ENCODE measurements around the gene NKAPL.

NKAPL gene

GRCh38 chr6:28266563-28266961 is 7.5 kb downstream of the NKAPL start:
- Histone ChIP-seq H3K36me3 (ENCODE audit: control insufficient read depth, insufficient read depth, low read length) (no peaks in the 10 kb centered on the region), H3K4me3 (replicated peaks; ENCODE audit: low read depth, low read length) (peak overlapping the region; percentile 73), H3K27me3 (replicated peaks; ENCODE audit: control insufficient read depth, insufficient read depth, low read length) (no peaks in the 10 kb centered on the region)
- DNase-seq (ENCODE audit: extremely low read depth, insufficient read length) = no peak
- TF ChIP-seq CTCF (IDR thresholded peaks at IDR 0.05; ENCODE audit: insufficient read depth, low read length, poor library complexity, severe bottlenecking) = no peak

- Histone ChIP-seq H3K36me3 (ENCODE audit: control insufficient read depth, insufficient read depth, low read length) (peaks cover under 1% of the 10 kb centered on the region; the same call in 1 of the 2 replicates), H3K27me3 (replicated peaks; ENCODE audit: control insufficient read depth, insufficient read depth, low read length) (no peaks in the 10 kb centered on the region), H3K4me3 (replicated peaks; ENCODE audit: low read depth, low read length) (peak within 1 kb of the TSS; percentile 73)
- DNase-seq (ENCODE audit: extremely low read depth, insufficient read length) = peak; percentile 87
- no peak for TF ChIP-seq CTCF (IDR thresholded peaks at IDR 0.05; ENCODE audit: insufficient read depth, low read length, poor library complexity, severe bottlenecking)
These were observed 8.0 kb downstream of the NKAPL start, which contains the start of gene ZSCAN26 for GRCh38 chr6:28266962-28267694. Gene ZSCAN26 (plus strand): TSS chr6:28267143. CDS start chr6:28271920, 4,777 bp downstream.

- Histone ChIP-seq H3K36me3 (ENCODE audit: control insufficient read depth, insufficient read depth, low read length) (peaks cover 3% of the 10 kb centered on the region; the same call in 1 of the 2 replicates), H3K4me3 (replicated peaks; ENCODE audit: low read depth, low read length) (peak overlapping the region; percentile 73), H3K27me3 (replicated peaks; ENCODE audit: control insufficient read depth, insufficient read depth, low read length) (no peaks in the 10 kb centered on the region)
- no peak for TF ChIP-seq CTCF (IDR thresholded peaks at IDR 0.05; ENCODE audit: insufficient read depth, low read length, poor library complexity, severe bottlenecking)
- DNase-seq (ENCODE audit: extremely low read depth, insufficient read length) = no peak
These were observed 8.6 kb downstream of the NKAPL start for GRCh38 chr6:28267695-28268059.

- peaks cover 3% of the 10 kb centered on the region; the same call in 1 of the 2 replicates for H3K36me3 ChIP-seq (ENCODE audit: control insufficient read depth, insufficient read depth, low read length)
- no peak overlapping the region for H3K4me3 ChIP-seq (replicated peaks; ENCODE audit: low read depth, low read length)
- TF ChIP-seq CTCF (IDR thresholded peaks at IDR 0.05; ENCODE audit: insufficient read depth, low read length, poor library complexity, severe bottlenecking) = no peak
- DNase-seq (ENCODE audit: extremely low read depth, insufficient read length) = no peak
- no peaks in the 10 kb centered on the region for H3K27me3 ChIP-seq (replicated peaks; ENCODE audit: control insufficient read depth, insufficient read depth, low read length)
These were observed 10.4 kb downstream of the NKAPL start for GRCh38 chr6:28269492-28269891.

- Histone ChIP-seq H3K4me3 (replicated peaks; ENCODE audit: low read depth, low read length) (no peak overlapping the region), H3K27me3 (replicated peaks; ENCODE audit: control insufficient read depth, insufficient read depth, low read length) (no peaks in the 10 kb centered on the region), H3K36me3 (ENCODE audit: control insufficient read depth, insufficient read depth, low read length) (peaks cover 3% of the 10 kb centered on the region; the same call in 1 of the 2 replicates)
- TF ChIP-seq CTCF (IDR thresholded peaks at IDR 0.05; ENCODE audit: insufficient read depth, low read length, poor library complexity, severe bottlenecking) = no peak
- DNase-seq (ENCODE audit: extremely low read depth, insufficient read length) = no peak
These were observed 15.8 kb downstream of the NKAPL start for GRCh38 chr6:28274888-28275287.

Measured in GM06990 (cell line).